IMR-90 (cell line): ENCODE results near the gene MOXD1. TPM values are rescaled to one million over a fixed set of nuclear protein-coding genes. Genes with fewer than 3 reads are reported as not detected.

Experiments used
- ATAC-seq: fragments of 200-7000 bp; cut with Tn5 transposase; 2 replicates; pipeline ENCODE4 v1.9.1; 2020; ENCODE audit warnings: low read depth, mild to moderate bottlenecking, moderate library complexity
- BruUV-seq: library from RNA; stranded (reverse); fragments of 400-500 nt; replicated peaks from 2 replicates; lab custom pipeline; 2021; lab: Mats Ljungman, UMichigan
- CTCF ChIA-PET: fragments of 300-600 bp; formaldehyde crosslinking; extraction: SDS; loops from one replicate; lab custom pipeline; 2021; ENCODE audit warnings: antibody characterized with exemption; lab: Yijun Ruan, JAX
- POLR2A ChIA-PET: fragments of 300-600 bp; sonication (Branson Sonifier 250); formaldehyde crosslinking; loops from one replicate; lab custom pipeline; 2022; ENCODE audit warnings: antibody characterized with exemption; ENCODE audit not compliant: unreplicated experiment; lab: Charles Lee
- DNase-seq: peaks from one replicate; pipeline ENCODE4 v3.0.0; 2013
- H2AFZ ChIP-seq: replicated peaks from 2 replicates; pipeline ENCODE3; 2013; ENCODE audit warnings: low read length, mild to moderate bottlenecking; ENCODE audit not compliant: poor library complexity
- H2AK5ac ChIP-seq: 2 replicates; pipeline ENCODE4 v1.6.1; 2013; ENCODE audit warnings: low read depth, low read length, inconsistent platforms
- H2AK9ac ChIP-seq: replicated peaks from 2 replicates; pipeline ENCODE3; 2013; ENCODE audit warnings: mild to moderate bottlenecking, low read depth, low read length, moderate library complexity; ENCODE audit not compliant: poor library complexity
- H2BK120ac ChIP-seq: 2 replicates; pipeline ENCODE4 v1.6.1; 2013; ENCODE audit warnings: low read depth, low read length, inconsistent platforms
- H2BK15ac ChIP-seq: 3 replicates; pipeline ENCODE4 v1.6.1; 2013; ENCODE audit warnings: low read depth, low read length, inconsistent platforms
- H2BK20ac ChIP-seq: 2 replicates; pipeline ENCODE4 v1.6.1; 2013; ENCODE audit warnings: low read depth, mild to moderate bottlenecking, inconsistent platforms, low read length, moderate library complexity
- H2BK5ac ChIP-seq: 2 replicates; pipeline ENCODE4 v1.6.1; 2013; ENCODE audit warnings: mild to moderate bottlenecking, low read depth, low read length, inconsistent platforms; ENCODE audit not compliant: poor library complexity, severe bottlenecking
- H3K14ac ChIP-seq: replicated peaks from 2 replicates; pipeline ENCODE4 v1.6.1; 2013; ENCODE audit warnings: low read depth, low read length, inconsistent platforms
- H3K18ac ChIP-seq: 2 replicates; pipeline ENCODE4 v1.6.1; 2013; ENCODE audit warnings: low read depth, low read length, control low read depth
- H3K23ac ChIP-seq: 2 replicates; pipeline ENCODE4 v1.6.1; 2013; ENCODE audit warnings: low read depth, low read length, inconsistent platforms
- H3K27ac ChIP-seq: 2 replicates; pipeline ENCODE4 v1.5.1; 2013; ENCODE audit warnings: mild to moderate bottlenecking, control low read depth, low read length; ENCODE audit not compliant: insufficient read depth
- H3K27me3 ChIP-seq: 2 replicates; pipeline ENCODE4 v1.6.1; 2013; ENCODE audit warnings: low read length; ENCODE audit not compliant: control insufficient read depth, insufficient read depth
- H3K36me3 ChIP-seq: 2 replicates; pipeline ENCODE4 v1.6.1; 2013; ENCODE audit warnings: low read length, mixed read lengths; ENCODE audit not compliant: control insufficient read depth, insufficient read depth
- H3K4ac ChIP-seq: 2 replicates; pipeline ENCODE4 v1.6.1; 2013; ENCODE audit warnings: low read depth, low read length, inconsistent platforms
- H3K4me1 ChIP-seq: 2 replicates; pipeline ENCODE4 v1.6.1; 2013; ENCODE audit warnings: low read length, mixed read lengths; ENCODE audit not compliant: control insufficient read depth, insufficient read depth
- H3K4me2 ChIP-seq: 2 replicates; pipeline ENCODE4 v1.6.1; 2013; ENCODE audit warnings: low read depth, mild to moderate bottlenecking, control low read depth, low read length, moderate library complexity
- H3K4me3 ChIP-seq: 2 replicates; pipeline ENCODE4 v1.5.1; 2013; ENCODE audit warnings: low read depth, mild to moderate bottlenecking, control low read depth, low read length, moderate library complexity; ENCODE audit not compliant: insufficient read depth
- H3K56ac ChIP-seq: 2 replicates; pipeline ENCODE4 v1.6.1; 2013; ENCODE audit warnings: low read length, inconsistent platforms; ENCODE audit not compliant: insufficient read depth; ENCODE audit errors: extremely low read depth
- H3K79me1 ChIP-seq, 2 experiments: 2 replicates each; pipeline ENCODE4 v1.6.1; 2013; ENCODE audit warnings: low read length in 2 of 2, inconsistent platforms in 1 of 2, low read depth in 1 of 2
- H3K9ac ChIP-seq: 2 replicates; pipeline ENCODE4 v1.6.1; 2013; ENCODE audit warnings: low read depth, low read length, control low read depth
- H3K9me1 ChIP-seq: 2 replicates; pipeline ENCODE4 v1.6.1; 2013; ENCODE audit warnings: low read length, inconsistent platforms; ENCODE audit not compliant: insufficient read depth
- H3K9me3 ChIP-seq: 2 replicates; pipeline ENCODE4 v1.6.1; 2013; ENCODE audit warnings: low read length; ENCODE audit not compliant: control insufficient read depth, insufficient read depth
- H4K20me1 ChIP-seq: 2 replicates; pipeline ENCODE4 v1.6.1; 2013; ENCODE audit warnings: low read length, inconsistent platforms; ENCODE audit not compliant: insufficient read depth
- H4K5ac ChIP-seq: 2 replicates; pipeline ENCODE4 v1.6.1; 2013; ENCODE audit warnings: mild to moderate bottlenecking, low read depth, low read length, control low read depth
- H4K8ac ChIP-seq, 2 experiments: 2 replicates each; pipeline ENCODE4 v1.6.1; 2013; ENCODE audit warnings: low read depth in 2 of 2, low read length in 2 of 2, control low read depth in 1 of 2, inconsistent platforms in 1 of 2
- H4K91ac ChIP-seq: 2 replicates; pipeline ENCODE4 v1.6.1; 2013; ENCODE audit warnings: low read depth, low read length, inconsistent platforms; ENCODE audit not compliant: insufficient read depth
- FOS ChIP-seq: fragments of 150-350 bp; IDR thresholded peaks from 2 replicates; pipeline ENCODE4 v1.6.1; 2016; ENCODE audit warnings: low read depth, low read length
- MAFK ChIP-seq: IDR thresholded peaks from 2 replicates; pipeline ENCODE4 v1.6.1; 2012; ENCODE audit warnings: low read depth, low read length, improper control_type of control experiment
- WGBS, 2 experiments: methylation state at CpG; one replicate each; pipeline versions ENCODE4 v1.1.5 to v1.1.7; 2013; ENCODE audit warnings: missing lambda C conversion rate in 2 of 2; ENCODE audit not compliant: insufficient read length in 1 of 2; ENCODE audit errors: extremely low coverage in 2 of 2; 5-methylcytosine and 5-hydroxymethylcytosine counted together
- dilution Hi-C: fragments of 300-500 bp; cut with HindIII; formaldehyde crosslinking; loops from one replicate; pipeline ENCODE4 v1.14.3; 2018; ENCODE audit warnings: low sequenced_read_pairs; ENCODE audit not compliant: unreplicated experiment
- in situ Hi-C: fragments of 300-500 bp; cut with MboI; formaldehyde crosslinking; loops from 3 replicates; pipeline ENCODE4 v1.14.3; 2019; ENCODE audit warnings: low sequenced_read_pairs, inconsistent platforms, mixed read lengths
- intact Hi-C: fragments of 100-400 bp; cut with micrococcal nuclease; formaldehyde crosslinking; loops from 2 replicates; pipeline ENCODE4 v1.10.0; 2022
- polyA plus RNA-seq, 3 experiments: library from polyadenylated mRNA; depleted of rRNA; stranded (reverse); fragments of >200 nt; gene quantifications; 2 replicates each; pipeline ENCODE4 v1.2.3, GENCODE V29; 2012; ENCODE audit warnings: low replicate concordance in 1 of 3
- total RNA-seq: library from RNA; depleted of rRNA; stranded (reverse); fragments of >200 nt; gene quantifications from 2 replicates; pipeline ENCODE4 v1.2.3, GENCODE V29; 2012

The MOXD1 gene
- total and polyA plus RNA-seq, 2 of the 4 experiments (the other 2 are of a cell fraction), result 10.0 to 19.4 TPM

- H3K9me1 ChIP-seq, result no peaks in the 10 kb centered on the region
- no peaks in the 10 kb centered on the region for H3K79me1 ChIP-seq
- H3K18ac ChIP-seq, result no peak overlapping the region
- no peaks in the 10 kb centered on the region for H4K20me1 ChIP-seq
- H2BK120ac ChIP-seq, result no peak overlapping the region
- no peak overlapping the region for H3K14ac ChIP-seq
- H3K4me3 ChIP-seq, result no peak overlapping the region
- H4K91ac ChIP-seq, result no peak overlapping the region
- H2AFZ ChIP-seq, result no peak overlapping the region
- no peak overlapping the region for H3K56ac ChIP-seq
- H2AK9ac ChIP-seq, result no peak overlapping the region
- no peak for TF ChIP-seq FOS
- peak; percentile 42; the same call in 1 of the 2 replicates for TF ChIP-seq MAFK
- WGBS, 2 experiments, result no CpG with 5 or more reads among the region's 2 CpGs
- no peak overlapping the region for H2BK15ac ChIP-seq
- no peak overlapping the region for H3K9ac ChIP-seq
- H3K27me3 ChIP-seq, result no peaks in the 10 kb centered on the region
- H4K8ac ChIP-seq, result no peak overlapping the region
- H2AK5ac ChIP-seq, result no peak overlapping the region
- no TSS peak for BruUV-seq
- H3K23ac ChIP-seq, result no peak overlapping the region
- no peak overlapping the region for H3K4ac ChIP-seq
- intact Hi-C loops (no loop called here), dilution Hi-C loops (no loop called here), in situ Hi-C loops (no loop called here)
- no peak overlapping the region for H2BK20ac ChIP-seq
- no peaks in the 10 kb centered on the region for H3K36me3 ChIP-seq
- H3K9me3 ChIP-seq, result no peaks in the 10 kb centered on the region
- no peak overlapping the region for H4K5ac ChIP-seq
- ChIA-PET CTCF (interaction anchor here (0.7 to 0.9 kb wide), 2 partner anchors 17 to 136 kb away, joined by 3 to 4 read pairs; no protein-coding TSS in a partner anchor), POLR2A (no interaction called here)
- H2BK5ac ChIP-seq, result no peak overlapping the region
- no peak for ATAC-seq
- DNase-seq, result no peak
- H3K4me2 ChIP-seq, result no peak overlapping the region
- H3K4me1 ChIP-seq, result no peaks in the 10 kb centered on the region
- H3K27ac ChIP-seq, result no peak overlapping the region
Observed at GRCh38 chr6:132430110-132430509, 28.8 kb upstream of the MOXD1 start.
